ENCODE measurements around the gene NPW. TPM values are rescaled to one million over a fixed set of nuclear protein-coding genes. Genes with fewer than 3 reads are reported as not detected.

The NPW gene
- total RNA-seq, 1 experiment from 2014 or later, result 7.1 TPM

- Histone ChIP-seq H2BK15ac (ENCODE audit: low read depth, low read length) (no peak within 1 kb of the TSS), H3K23me2 (ENCODE audit: insufficient read length, low read depth, low read length, poor library complexity, severe bottlenecking) (peaks cover 8% of the 10 kb centered on the region), H3K27ac (ENCODE audit: insufficient read length, low read depth, low read length) (no peak within 1 kb of the TSS), H3K79me2 (ENCODE audit: insufficient read depth, low read length) (peaks cover 6% of the 10 kb centered on the region; the same call in 1 of the 2 replicates), H3K56ac (ENCODE audit: insufficient read length, low read depth, low read length) (no peak within 1 kb of the TSS), H3K4me1 (ENCODE audit: insufficient read depth, low read length) (no peaks in the 10 kb centered on the region), H2BK12ac (ENCODE audit: insufficient read length, low read depth, low read length) (no peak within 1 kb of the TSS), H3K23ac (ENCODE audit: insufficient read length, low read depth, low read length) (no peak within 1 kb of the TSS), H2BK120ac (ENCODE audit: low read depth, low read length, poor library complexity, severe bottlenecking) (no peak within 1 kb of the TSS), H3K4me2 (ENCODE audit: insufficient read depth, insufficient read length, low read length) (peak within 1 kb of the TSS; percentile 62), H3K18ac (ENCODE audit: insufficient read length, low read depth, low read length) (peak within 1 kb of the TSS; percentile 3), H3K79me1 (ENCODE audit: insufficient read depth, low read depth, low read length, poor library complexity, severe bottlenecking) (peaks cover 5% of the 10 kb centered on the region), H3T11ph (ENCODE audit: low read length) (no peak within 1 kb of the TSS), H4K91ac (ENCODE audit: insufficient read length, low read depth, low read length) (no peak within 1 kb of the TSS), H3K14ac (ENCODE audit: insufficient read depth, low read length) (peak within 1 kb of the TSS; percentile 16), H2AK5ac (ENCODE audit: insufficient read length, low read length) (no peak within 1 kb of the TSS), H3K9me3 (ENCODE audit: control insufficient read depth, low read depth, low read length) (no peaks in the 10 kb centered on the region), H4K20me1 (ENCODE audit: control insufficient read depth, insufficient read depth, insufficient read length) (no peaks in the 10 kb centered on the region), H3K9ac (ENCODE audit: extremely low read depth, insufficient read length, low read length) (peak within 1 kb of the TSS; percentile 68), H3K27me3 (ENCODE audit: insufficient read depth, low read length) (no peaks in the 10 kb centered on the region), H2AFZ (ENCODE audit: low read length) (no peak within 1 kb of the TSS), H2BK5ac (ENCODE audit: insufficient read length, low read length) (no peak within 1 kb of the TSS), H3K4ac (ENCODE audit: low read depth, low read length) (no peak within 1 kb of the TSS), H2BK20ac (ENCODE audit: low read depth, low read length, poor library complexity, severe bottlenecking) (no peak within 1 kb of the TSS), H4K8ac (replicated peaks; ENCODE audit: insufficient read length, low read depth, low read length) (no peak within 1 kb of the TSS), H4K5ac (ENCODE audit: insufficient read length, low read depth, low read length) (no peak within 1 kb of the TSS)
- WGBS (ENCODE audit: extremely low coverage, insufficient read length, low lambda C conversion rate), result no CpG with 5 or more reads among the region's 78 CpGs
- DNase-seq, result peak; percentile 94
- H3K27me3 Mint-ChIP-seq (ENCODE audit: low read depth), result no peaks in the 10 kb centered on the region
- H3K4me1 Mint-ChIP-seq, result peaks cover 8 to 14% of the 10 kb centered on the region in 2 experiments
- peaks cover 10 to 22% (median 22%) of the 10 kb centered on the region in 3 experiments for H3K36me3 Mint-ChIP-seq (ENCODE audit: insufficient read depth in 1 of 3, low read depth in 3 of 3)
- peak within 1 kb of the TSS; percentile 94 to 98 (median 95) for H3K27ac Mint-ChIP-seq
- H3K4me3 Mint-ChIP-seq, result peak within 1 kb of the TSS; percentile 93 to 96
- H3K9me3 Mint-ChIP-seq, result no peaks in the 10 kb centered on the region; a peak in 2 of 5 replicates
- no peak for TF ChIP-seq CTCF (conservative IDR thresholded peaks at IDR 0.05)
Measured at GRCh38 chr16:1971796-1972489, 47.6 kb upstream of the NPW start, which contains the start of gene TBL3. Gene TBL3, plus strand, starts transcription at chr16:1972053. Its CDS starts 112 bp downstream, at chr16:1972165.

All from H9 (cell line).